C4-2B (cell line): Measurements from ENCODE around the gene NCK2.

Experiments used
- CTCF ChIP-seq: fragments of 450-650 bp; conservative IDR thresholded peaks from 2 replicates; pipeline ENCODE4 v1.5.1; 2017; ENCODE audit warnings: mild to moderate bottlenecking
- ZFX ChIP-seq: fragments of 450-650 bp; IDR thresholded peaks from 2 replicates; pipeline ENCODE4 v1.6.1; 2017

GRCh38 chr2:105928563-105928962, 183.9 kb downstream of the NCK2 start:
- no peak for TF ChIP-seq CTCF
- no peak for TF ChIP-seq ZFX
